Measurements from ENCODE around the gene BPIFB1. TPM values are rescaled to one million over a fixed set of nuclear protein-coding genes. Genes with fewer than 3 reads are reported as not detected.
A peak's percentile ranks its signal among the peaks of the same experiment; 100 is the strongest.

BPIFB1 gene
- total and polyA plus RNA-seq, 2 of the 13 experiments (the other 11 are each of a cell fraction or from before 2014, with no cell fraction given), result 0.82 to 4.4 TPM

GRCh38 chr20:33277471-33278441 is 5.3 kb upstream of the BPIFB1 start (continued):
- TF ChIP-seq RERE (CRISPR knock-in tag; IDR thresholded peaks at IDR 0.05; ENCODE audit: low read depth), result peak; percentile 45; the same call in 1 of the 2 replicates
- TF ChIP-seq RFX5 (IDR thresholded peaks at IDR 0.05; ENCODE audit: low read depth, low read length), result no peak
- peak in 1 of 2 experiments; percentile 96; a peak in 2 of 4 replicates for TF ChIP-seq KLF16 (CRISPR knock-in tag; IDR thresholded peaks at IDR 0.05)
- peak; percentile 43; the same call in 1 of the 2 replicates for TF ChIP-seq ATF2 (CRISPR knock-in tag; IDR thresholded peaks at IDR 0.05)
- no peak for TF ChIP-seq SRSF4 (IDR thresholded peaks at IDR 0.05; ENCODE audit: low read depth, low read length, poor library complexity, severe bottlenecking)
- TF ChIP-seq HOXA5 (CRISPR knock-in tag; IDR thresholded peaks at IDR 0.05), result no peak
- no peak for TF ChIP-seq MAZ (IDR thresholded peaks at IDR 0.05; ENCODE audit: borderline replicate concordance, low read depth, low read length)
- TF ChIP-seq MAZ (CRISPR knock-in tag; IDR thresholded peaks at IDR 0.05; ENCODE audit: low read depth), result peak; percentile 46
- TF ChIP-seq TRIM22 (IDR thresholded peaks at IDR 0.05), result no peak
- TF ChIP-seq ARNTL (CRISPR knock-in tag; IDR thresholded peaks at IDR 0.05), result peak; percentile 85
- TF ChIP-seq SRY (CRISPR knock-in tag; IDR thresholded peaks at IDR 0.05), result 0 out of 2 replicates have a peak, but pooled peaks have one; percentile 75
- TF ChIP-seq CREB3 (CRISPR knock-in tag; IDR thresholded peaks at IDR 0.05), result 0 out of 2 replicates have a peak, but pooled peaks have one; percentile 70
- no peak for TF ChIP-seq ZBTB34 (CRISPR knock-in tag; IDR thresholded peaks at IDR 0.05)

Measured in HepG2 (cell line).